ENCODE data around the gene ATP6V0E1.

ATP6V0E1 gene

GRCh38 chr5:172983542-172984243, at the start of gene ATP6V0E1:
ATP6V0E1 (plus strand) TSS chr5:172983771; CDS start chr5:172983861, 90 bp downstream.
- H3K36me3 Mint-ChIP-seq = peaks cover 23% of the 10 kb centered on the region
- H3K9me3 Mint-ChIP-seq = no peaks in the 10 kb centered on the region
- H3K4me1 Mint-ChIP-seq = peaks cover 27% of the 10 kb centered on the region
- no peaks in the 10 kb centered on the region for H3K27me3 Mint-ChIP-seq
- ATAC-seq = peak; percentile 98
- peak within 1 kb of the TSS; percentile 92 for H3K27ac Mint-ChIP-seq
- H3K4me3 Mint-ChIP-seq = peak within 1 kb of the TSS; percentile 93

DNA sequence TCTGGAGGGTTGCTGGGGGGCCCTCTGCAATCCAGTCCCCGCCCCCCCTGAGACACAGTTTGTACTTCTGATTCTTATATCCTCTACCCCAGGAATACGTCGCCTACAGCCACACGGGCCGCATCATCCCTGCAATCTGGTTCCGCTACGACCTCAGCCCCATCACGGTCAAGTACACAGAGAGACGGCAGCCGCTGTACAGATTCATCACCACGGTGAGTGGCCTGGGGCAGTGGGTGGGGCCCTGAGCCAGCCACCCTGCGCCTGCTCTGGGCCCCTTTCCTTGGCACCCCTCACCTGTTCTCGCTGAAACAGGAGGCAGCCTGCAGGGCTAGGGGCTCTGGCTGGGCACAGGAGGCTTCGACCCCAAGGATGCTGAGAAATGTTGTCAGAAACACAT, 48.5 kb upstream of the ATP6V0E1 start:
- Mint-ChIP-seq H3K4me3 (no peak overlapping the region), H3K36me3 (peaks cover 51% of the 10 kb centered on the region), H3K27me3 (no peaks in the 10 kb centered on the region), H3K27ac (no peak overlapping the region), H3K9me3 (no peaks in the 10 kb centered on the region), H3K4me1 (peaks cover 19% of the 10 kb centered on the region)
- ATAC-seq = no peak

- H3K36me3 Mint-ChIP-seq = peaks cover 55% of the 10 kb centered on the region
- H3K9me3 Mint-ChIP-seq = no peaks in the 10 kb centered on the region
- no peak for ATAC-seq
- H3K27ac Mint-ChIP-seq = peak overlapping the region; percentile 71
- H3K4me3 Mint-ChIP-seq = no peak overlapping the region
- peaks cover 12% of the 10 kb centered on the region for H3K4me1 Mint-ChIP-seq
- no peaks in the 10 kb centered on the region for H3K27me3 Mint-ChIP-seq
Measured at GRCh38 chr5:172936401-172936800, 47.2 kb upstream of the ATP6V0E1 start.

GRCh38 chr5:172939071-172939470, 44.5 kb upstream of the ATP6V0E1 start:
- ATAC-seq = no peak
- Mint-ChIP-seq H3K27me3 (no peaks in the 10 kb centered on the region), H3K36me3 (peaks cover 62% of the 10 kb centered on the region), H3K4me3 (no peak overlapping the region), H3K4me1 (no peaks in the 10 kb centered on the region), H3K27ac (no peak overlapping the region), H3K9me3 (no peaks in the 10 kb centered on the region)

DNA sequence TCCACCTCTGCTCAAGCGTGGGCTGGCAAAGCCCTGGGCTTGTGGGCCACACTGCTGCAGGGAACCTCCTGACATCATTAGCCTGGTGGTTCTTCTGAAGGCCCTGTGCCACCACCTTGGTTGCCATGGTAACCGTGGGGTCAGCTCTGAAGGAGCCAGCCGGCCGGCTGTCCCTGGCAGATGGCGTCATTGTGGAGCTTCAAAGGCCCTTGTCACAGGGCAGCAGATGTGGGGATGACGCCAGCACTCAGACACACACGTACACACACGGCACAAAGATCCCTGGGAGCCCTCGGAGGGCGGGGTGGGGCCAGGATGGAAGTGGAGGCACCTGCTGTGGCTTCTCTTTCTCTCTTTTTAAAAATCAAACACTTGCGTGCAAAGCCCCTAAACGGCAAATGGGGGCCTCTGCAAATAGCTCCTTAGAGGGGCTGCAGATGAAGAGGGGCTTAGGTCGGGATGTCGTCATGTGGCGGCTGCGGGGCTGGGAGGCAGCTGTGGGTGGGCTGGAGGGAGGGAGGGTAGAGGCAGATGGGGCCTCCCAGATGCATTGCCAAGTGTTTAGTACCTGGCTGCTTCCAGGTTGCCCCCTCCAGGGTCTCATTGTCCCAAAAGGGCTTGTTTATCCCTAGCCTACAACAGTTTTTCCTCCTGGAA, 43.8 kb upstream of the ATP6V0E1 start:
- ATAC-seq = no peak
- Mint-ChIP-seq H3K36me3 (peaks cover 61% of the 10 kb centered on the region), H3K27me3 (no peaks in the 10 kb centered on the region), H3K4me1 (no peaks in the 10 kb centered on the region), H3K27ac (no peak overlapping the region), H3K9me3 (no peaks in the 10 kb centered on the region), H3K4me3 (no peak overlapping the region)

DNA sequence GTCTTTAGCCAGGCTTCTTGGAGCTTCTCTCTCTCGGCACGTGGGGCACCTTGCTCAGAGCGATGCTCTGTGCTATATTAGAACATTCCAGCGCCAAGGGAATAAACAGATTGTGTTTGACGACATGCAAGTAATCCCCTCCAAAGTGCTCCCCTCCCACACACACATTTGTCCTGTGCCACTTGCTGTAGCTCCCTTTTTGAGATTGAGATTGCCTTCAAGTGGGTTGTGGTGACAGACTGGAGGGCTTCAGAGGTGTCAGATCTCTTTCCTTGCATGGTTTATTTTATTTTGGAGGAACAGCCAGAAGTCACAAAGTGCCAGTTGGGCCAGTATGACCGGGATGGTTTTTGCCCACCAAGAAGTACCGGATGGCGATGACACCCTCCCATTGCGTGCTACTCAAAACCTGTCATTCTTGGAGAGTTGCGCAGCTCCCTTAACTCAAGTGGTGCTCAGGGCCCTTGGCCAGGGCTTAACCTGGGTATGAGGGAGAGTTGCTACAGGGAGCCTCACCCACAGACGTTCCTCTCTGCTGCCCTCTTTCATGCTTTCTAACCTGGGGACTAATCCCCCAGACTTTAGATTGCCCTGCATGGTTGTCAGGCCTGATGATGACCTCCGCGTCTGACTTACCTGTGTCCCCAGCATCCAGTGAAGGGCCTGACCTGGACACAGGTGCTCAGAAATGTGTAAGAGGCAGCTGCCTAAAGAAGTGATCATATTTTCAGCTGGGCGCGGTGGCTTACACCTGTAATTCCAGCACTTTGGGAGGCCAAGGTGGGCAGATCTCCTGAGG, 43.1 kb upstream of the ATP6V0E1 start:
- no peaks in the 10 kb centered on the region for H3K27me3 Mint-ChIP-seq
- H3K9me3 Mint-ChIP-seq = no peaks in the 10 kb centered on the region
- peaks cover 63% of the 10 kb centered on the region for H3K36me3 Mint-ChIP-seq
- H3K4me3 Mint-ChIP-seq = no peak overlapping the region
- H3K4me1 Mint-ChIP-seq = no peaks in the 10 kb centered on the region
- H3K27ac Mint-ChIP-seq = no peak overlapping the region
- no peak for ATAC-seq

- no peak overlapping the region for H3K27ac Mint-ChIP-seq
Measured at GRCh38 chr5:172941067-172941516, 42.5 kb upstream of the ATP6V0E1 start.

GRCh38 chr5:172942556-172942955, 41.0 kb upstream of the ATP6V0E1 start:
- H3K27ac Mint-ChIP-seq = no peak overlapping the region
- ATAC-seq = no peak
- no peaks in the 10 kb centered on the region for H3K27me3 Mint-ChIP-seq
- H3K9me3 Mint-ChIP-seq = no peaks in the 10 kb centered on the region
- no peak overlapping the region for H3K4me3 Mint-ChIP-seq
- H3K36me3 Mint-ChIP-seq = peaks cover 59% of the 10 kb centered on the region
- no peaks in the 10 kb centered on the region for H3K4me1 Mint-ChIP-seq

More at GRCh38 chr5:172941067-172941516, 42.5 kb upstream of the ATP6V0E1 start:
- no peaks in the 10 kb centered on the region for H3K27me3 Mint-ChIP-seq
- no peak overlapping the region for H3K4me3 Mint-ChIP-seq
- H3K9me3 Mint-ChIP-seq = no peaks in the 10 kb centered on the region
- ATAC-seq = no peak
- H3K36me3 Mint-ChIP-seq = peaks cover 61% of the 10 kb centered on the region
- H3K4me1 Mint-ChIP-seq = no peaks in the 10 kb centered on the region

GRCh38 chr5:172943283-172943841, 40.2 kb upstream of the ATP6V0E1 start:
- H3K27ac Mint-ChIP-seq = no peak overlapping the region
- peaks cover 59% of the 10 kb centered on the region for H3K36me3 Mint-ChIP-seq
- H3K4me3 Mint-ChIP-seq = no peak overlapping the region
- no peaks in the 10 kb centered on the region for H3K9me3 Mint-ChIP-seq
- no peak for ATAC-seq
- H3K4me1 Mint-ChIP-seq = peaks cover 8% of the 10 kb centered on the region
- H3K27me3 Mint-ChIP-seq = no peaks in the 10 kb centered on the region

GRCh38 chr5:172943906-172944305, 39.7 kb upstream of the ATP6V0E1 start:
- Mint-ChIP-seq H3K27ac (no peak overlapping the region), H3K4me1 (peaks cover 9% of the 10 kb centered on the region), H3K27me3 (no peaks in the 10 kb centered on the region), H3K4me3 (no peak overlapping the region), H3K36me3 (peaks cover 62% of the 10 kb centered on the region), H3K9me3 (no peaks in the 10 kb centered on the region)
- ATAC-seq = no peak

DNA sequence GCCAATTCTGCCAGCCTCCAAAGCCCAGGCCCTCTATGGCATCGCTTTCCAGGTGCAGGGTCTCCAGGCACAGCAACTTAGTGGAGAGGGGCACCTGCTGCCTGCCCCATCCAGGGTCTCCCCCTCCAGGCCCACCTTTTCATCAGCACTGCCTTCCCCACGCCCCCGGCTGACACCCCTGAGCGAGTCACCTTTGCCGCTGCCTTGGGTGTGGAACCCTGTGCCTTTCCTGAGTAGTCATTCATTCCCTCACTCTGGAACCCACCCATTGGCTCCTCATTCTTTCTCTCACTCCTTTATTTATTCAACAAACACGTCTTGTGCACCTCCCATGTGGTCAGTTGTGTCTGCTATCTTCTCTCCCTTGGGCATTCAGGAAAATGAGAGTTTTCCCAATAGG, 38.8 kb upstream of the ATP6V0E1 start:
- ATAC-seq = no peak
- Mint-ChIP-seq H3K27ac (no peak overlapping the region), H3K36me3 (peaks cover 61% of the 10 kb centered on the region), H3K4me1 (peaks cover 9% of the 10 kb centered on the region), H3K27me3 (no peaks in the 10 kb centered on the region), H3K4me3 (no peak overlapping the region), H3K9me3 (no peaks in the 10 kb centered on the region)

- no peak overlapping the region for H3K27ac Mint-ChIP-seq
- H3K27me3 Mint-ChIP-seq = no peaks in the 10 kb centered on the region
- no peak for ATAC-seq
- no peak overlapping the region for H3K4me3 Mint-ChIP-seq
- H3K36me3 Mint-ChIP-seq = peaks cover 58% of the 10 kb centered on the region
- peaks cover 9% of the 10 kb centered on the region for H3K4me1 Mint-ChIP-seq
- H3K9me3 Mint-ChIP-seq = no peaks in the 10 kb centered on the region
Measured at GRCh38 chr5:172945151-172945550, 38.4 kb upstream of the ATP6V0E1 start.

DNA sequence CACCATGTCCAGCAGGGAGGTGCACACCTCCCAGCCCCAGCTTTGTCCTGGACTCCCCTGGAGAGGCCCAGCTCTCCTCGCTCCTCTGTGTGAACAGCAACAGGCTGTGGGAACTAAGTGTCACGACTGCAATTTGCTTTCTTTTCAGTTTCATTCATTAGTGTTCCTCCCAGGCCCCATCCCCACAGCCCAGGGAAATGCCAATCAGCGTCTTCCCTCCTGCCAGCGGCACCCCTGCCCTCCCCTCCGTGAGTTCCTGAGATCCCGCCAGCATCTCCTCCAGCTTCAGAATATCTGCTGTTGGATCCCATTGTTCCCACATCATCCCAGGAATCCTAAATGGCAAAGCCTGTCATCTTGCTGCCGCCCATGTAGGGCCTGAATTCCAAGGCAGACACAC, 37.4 kb upstream of the ATP6V0E1 start:
- Mint-ChIP-seq H3K9me3 (no peaks in the 10 kb centered on the region), H3K27me3 (no peaks in the 10 kb centered on the region), H3K4me1 (peaks cover 9% of the 10 kb centered on the region), H3K27ac (no peak overlapping the region), H3K4me3 (no peak overlapping the region), H3K36me3 (peaks cover 62% of the 10 kb centered on the region)
- no peak for ATAC-seq

GRCh38 chr5:172949426-172949825, 34.1 kb upstream of the ATP6V0E1 start:
- no peak overlapping the region for H3K27ac Mint-ChIP-seq
- H3K9me3 Mint-ChIP-seq = no peaks in the 10 kb centered on the region
- H3K27me3 Mint-ChIP-seq = no peaks in the 10 kb centered on the region
- no peak overlapping the region for H3K4me3 Mint-ChIP-seq
- H3K4me1 Mint-ChIP-seq = peaks cover 9% of the 10 kb centered on the region
- H3K36me3 Mint-ChIP-seq = peaks cover 59% of the 10 kb centered on the region
- ATAC-seq = no peak
